ENCODE results near the gene TMEM208.

Gene TMEM208

DNA sequence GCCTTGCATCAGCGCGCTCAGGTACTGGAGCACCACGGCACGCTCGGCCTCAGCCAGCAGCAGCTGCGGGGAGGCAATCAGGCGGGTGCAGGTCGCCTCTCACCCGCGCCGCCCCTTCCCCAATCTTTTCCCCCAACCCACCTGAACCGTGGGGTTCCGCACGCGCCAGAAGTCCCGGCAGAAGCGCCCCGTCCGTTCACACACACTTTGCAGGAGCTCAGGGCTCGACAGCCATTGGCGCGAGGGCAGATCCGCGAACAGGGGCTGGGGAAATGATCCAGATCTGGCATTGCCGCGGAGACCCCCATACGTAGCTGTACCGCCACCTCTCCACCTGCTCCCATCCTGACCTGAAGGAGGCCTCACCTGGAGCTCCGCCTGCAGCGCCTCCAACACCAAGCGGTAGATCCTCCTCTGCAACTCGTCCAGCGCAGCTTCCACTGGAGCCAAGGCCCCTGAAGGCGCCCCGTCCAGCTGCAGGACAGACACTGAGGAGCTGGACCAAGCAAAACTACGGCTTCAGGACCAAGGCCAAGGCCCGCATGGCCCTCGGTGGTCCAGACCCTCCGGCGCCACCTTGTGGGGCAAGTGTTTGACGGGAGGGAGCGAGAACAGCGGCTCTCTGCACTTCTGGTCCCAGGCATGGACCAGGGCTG is 41.8 kb upstream of the TMEM208 start:
- TF ChIP-seq SIN3A (IDR thresholded peaks at IDR 0.05; ENCODE audit: borderline replicate concordance, insufficient read depth, low read length) (peak; percentile 98), POLR2AphosphoS5 (IDR thresholded peaks at IDR 0.05; ENCODE audit: low read depth, low read length) (no peak)
- TF ChIP-seq, protein P1, sequence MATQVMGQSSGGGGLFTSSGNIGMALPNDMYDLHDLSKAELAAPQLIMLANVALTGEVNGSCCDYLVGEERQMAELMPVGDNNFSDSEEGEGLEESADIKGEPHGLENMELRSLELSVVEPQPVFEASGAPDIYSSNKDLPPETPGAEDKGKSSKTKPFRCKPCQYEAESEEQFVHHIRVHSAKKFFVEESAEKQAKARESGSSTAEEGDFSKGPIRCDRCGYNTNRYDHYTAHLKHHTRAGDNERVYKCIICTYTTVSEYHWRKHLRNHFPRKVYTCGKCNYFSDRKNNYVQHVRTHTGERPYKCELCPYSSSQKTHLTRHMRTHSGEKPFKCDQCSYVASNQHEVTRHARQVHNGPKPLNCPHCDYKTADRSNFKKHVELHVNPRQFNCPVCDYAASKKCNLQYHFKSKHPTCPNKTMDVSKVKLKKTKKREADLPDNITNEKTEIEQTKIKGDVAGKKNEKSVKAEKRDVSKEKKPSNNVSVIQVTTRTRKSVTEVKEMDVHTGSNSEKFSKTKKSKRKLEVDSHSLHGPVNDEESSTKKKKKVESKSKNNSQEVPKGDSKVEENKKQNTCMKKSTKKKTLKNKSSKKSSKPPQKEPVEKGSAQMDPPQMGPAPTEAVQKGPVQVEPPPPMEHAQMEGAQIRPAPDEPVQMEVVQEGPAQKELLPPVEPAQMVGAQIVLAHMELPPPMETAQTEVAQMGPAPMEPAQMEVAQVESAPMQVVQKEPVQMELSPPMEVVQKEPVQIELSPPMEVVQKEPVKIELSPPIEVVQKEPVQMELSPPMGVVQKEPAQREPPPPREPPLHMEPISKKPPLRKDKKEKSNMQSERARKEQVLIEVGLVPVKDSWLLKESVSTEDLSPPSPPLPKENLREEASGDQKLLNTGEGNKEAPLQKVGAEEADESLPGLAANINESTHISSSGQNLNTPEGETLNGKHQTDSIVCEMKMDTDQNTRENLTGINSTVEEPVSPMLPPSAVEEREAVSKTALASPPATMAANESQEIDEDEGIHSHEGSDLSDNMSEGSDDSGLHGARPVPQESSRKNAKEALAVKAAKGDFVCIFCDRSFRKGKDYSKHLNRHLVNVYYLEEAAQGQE (IDR thresholded peaks at IDR 0.05; ENCODE audit: insufficient read depth in 1 of 2, low read depth in 2 of 2, low read length in 2 of 2), result peak; percentile 99

DNA sequence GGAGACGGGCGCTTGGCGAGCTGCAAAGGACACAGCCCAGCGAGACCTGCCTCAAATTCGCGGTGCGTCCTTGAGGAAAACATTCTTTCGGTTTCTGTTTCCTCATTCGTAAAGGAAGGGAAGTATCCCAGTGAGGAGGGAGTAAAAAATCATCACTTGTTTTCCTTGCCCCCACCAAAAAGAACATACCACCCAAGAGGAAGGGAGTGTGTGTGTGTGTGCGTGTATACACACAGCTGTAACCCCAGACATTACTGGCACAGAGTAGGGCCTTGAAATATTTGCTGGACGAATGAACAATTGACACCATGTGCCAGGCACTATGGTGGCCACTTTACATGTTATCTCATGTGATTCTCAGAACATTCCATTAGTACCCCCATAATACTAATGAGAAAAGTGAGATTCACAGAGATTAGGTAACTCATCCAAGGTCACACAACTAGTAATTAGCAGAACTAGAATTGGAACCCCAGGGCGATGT is 41.2 kb upstream of the TMEM208 start:
- TF ChIP-seq POLR2AphosphoS5 (IDR thresholded peaks at IDR 0.05; ENCODE audit: low read depth, low read length), result no peak
- TF ChIP-seq, protein P1 (IDR thresholded peaks at IDR 0.05; ENCODE audit: insufficient read depth in 1 of 2, low read depth in 2 of 2, low read length in 2 of 2), result no peak
- no peak for TF ChIP-seq FOXP2 (optimal IDR thresholded peaks at IDR 0.05; ENCODE audit: borderline replicate concordance, extremely low read depth, extremely low read length, insufficient read depth)
- no peak for TF ChIP-seq TAF1 (IDR thresholded peaks at IDR 0.05; ENCODE audit: borderline replicate concordance, insufficient read depth, low read length)
- no peak for TF ChIP-seq SIN3A (IDR thresholded peaks at IDR 0.05; ENCODE audit: borderline replicate concordance, insufficient read depth, low read length)

GRCh38 chr16:67186550-67186950 is 40.4 kb upstream of the TMEM208 start:
- TF ChIP-seq, protein P1 (IDR thresholded peaks at IDR 0.05; ENCODE audit: insufficient read depth in 1 of 2, low read depth in 2 of 2, low read length in 2 of 2), result no peak

DNA sequence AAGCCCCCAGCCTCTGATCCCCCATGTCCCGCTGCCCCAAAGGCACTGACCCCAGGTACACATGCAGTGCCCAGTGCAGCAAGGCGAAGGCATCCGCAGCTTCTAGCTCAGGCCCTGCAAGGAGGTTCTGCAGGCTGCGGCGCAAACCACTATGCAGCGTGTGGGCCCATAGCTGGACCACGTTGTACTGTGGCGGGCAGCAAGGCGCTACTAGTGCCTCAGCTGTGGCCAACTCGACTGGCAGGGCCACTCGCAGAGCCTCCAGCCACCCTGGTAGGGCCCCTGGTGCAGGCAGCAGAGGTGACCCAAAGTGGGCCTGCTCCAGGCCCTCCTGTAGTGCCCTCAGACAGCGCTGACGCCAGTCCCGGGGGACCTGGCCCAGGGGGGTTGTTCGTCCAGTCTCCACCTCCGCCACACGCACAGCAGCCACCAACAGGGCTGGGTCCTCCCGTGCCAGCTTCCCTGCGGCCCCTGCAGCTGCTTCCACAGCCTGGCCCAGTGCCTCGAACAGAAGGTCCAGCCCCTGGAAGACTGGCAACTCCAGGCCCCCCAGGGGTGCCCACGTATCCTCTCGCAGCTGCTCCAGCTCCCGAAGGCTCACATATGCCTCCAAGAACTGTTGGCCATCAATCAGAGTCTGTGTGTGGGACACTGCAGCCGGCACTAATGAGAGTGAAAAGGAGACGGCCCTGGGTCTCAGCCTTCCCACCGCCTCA is 39.6 kb upstream of the TMEM208 start:
- TF ChIP-seq SIN3A (IDR thresholded peaks at IDR 0.05; ENCODE audit: borderline replicate concordance, insufficient read depth, low read length) (no peak), FOXP2 (optimal IDR thresholded peaks at IDR 0.05; ENCODE audit: borderline replicate concordance, extremely low read depth, extremely low read length, insufficient read depth) (no peak)
- TF ChIP-seq, protein P1 (IDR thresholded peaks at IDR 0.05; ENCODE audit: insufficient read depth in 1 of 2, low read depth in 2 of 2, low read length in 2 of 2), result no peak

DNA sequence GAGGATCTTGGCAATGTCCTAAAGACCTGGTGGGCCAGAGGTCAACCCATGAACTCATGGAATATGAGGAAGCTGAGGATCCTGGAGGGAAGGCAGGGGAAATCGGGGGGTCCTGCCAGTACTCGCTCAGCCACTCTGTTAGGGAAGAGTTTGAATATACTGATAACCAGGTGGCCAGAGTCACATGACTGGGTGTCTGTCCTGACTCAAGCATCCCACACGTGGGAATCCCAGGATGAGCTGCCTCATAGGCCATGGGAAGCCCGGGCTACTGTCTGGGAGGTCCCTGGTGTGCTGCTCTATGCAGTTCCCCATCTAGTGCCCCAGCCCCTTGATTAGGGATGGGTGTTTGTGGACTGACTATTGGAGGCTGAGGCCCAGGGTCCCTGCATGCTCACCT is 38.6 kb upstream of the TMEM208 start:
- TF ChIP-seq SIN3A (IDR thresholded peaks at IDR 0.05; ENCODE audit: borderline replicate concordance, insufficient read depth, low read length), result no peak
- TF ChIP-seq FOXP2 (optimal IDR thresholded peaks at IDR 0.05; ENCODE audit: borderline replicate concordance, extremely low read depth, extremely low read length, insufficient read depth), result no peak
- TF ChIP-seq, protein P1 (IDR thresholded peaks at IDR 0.05; ENCODE audit: insufficient read depth in 1 of 2, low read depth in 2 of 2, low read length in 2 of 2), result no peak
- TF ChIP-seq TAF1 (IDR thresholded peaks at IDR 0.05; ENCODE audit: borderline replicate concordance, insufficient read depth, low read length), result no peak

Data from PFSK-1 (cell line).